HCT116 (cell line): ENCODE data around the gene SCGB3A2.

Source experiments
- ATF3 ChIP-seq: IDR thresholded peaks from 2 replicates; pipeline ENCODE4 v1.6.1; 2012
- CBX3 ChIP-seq: IDR thresholded peaks from 2 replicates; pipeline ENCODE4 v1.6.1; 2012; ENCODE audit warnings: low read depth
- CTCF ChIP-seq, 3 experiments: fragments of 200-600 bp in 1 of 3; sonication (generic) in 1 of 3; IDR thresholded peaks in 2 of 3; conservative IDR thresholded peaks in 1 of 3; 2 replicates each; pipeline ENCODE4 v1.5.1; 2012 to 2017; ENCODE audit warnings: low read depth in 2 of 3, low read length in 2 of 3, antibody characterized with exemption in 1 of 3, borderline replicate concordance in 1 of 3, control low read depth in 1 of 3, mild to moderate bottlenecking in 1 of 3, mixed read lengths in 1 of 3, mixed run types in 1 of 3, moderate library complexity in 1 of 3; ENCODE audit not compliant: insufficient read depth in 1 of 3
- EGR1 ChIP-seq: IDR thresholded peaks from 2 replicates; pipeline ENCODE4 v1.6.1; 2012; ENCODE audit warnings: low read depth
- EZH2phosphoT487 ChIP-seq: fragments of 200-600 bp; IDR thresholded peaks from 2 replicates; pipeline ENCODE4 v1.6.1; 2018; ENCODE audit warnings: antibody characterized with exemption, borderline replicate concordance
- JUND ChIP-seq: IDR thresholded peaks from 2 replicates; pipeline ENCODE4 v1.6.1; 2012
- POLR2A ChIP-seq: IDR thresholded peaks from 2 replicates; pipeline ENCODE4 v1.7.0; 2011; ENCODE audit warnings: borderline replicate concordance; ENCODE audit not compliant: insufficient read depth, insufficient read length; ENCODE audit errors: extremely low read depth
- POLR2AphosphoS5 ChIP-seq: IDR thresholded peaks from 2 replicates; pipeline ENCODE4 v1.6.1; 2011; ENCODE audit warnings: mild to moderate bottlenecking, low read depth, low read length, moderate library complexity
- SIN3A ChIP-seq: IDR thresholded peaks from 2 replicates; pipeline ENCODE4 v1.6.1; 2012; ENCODE audit warnings: low read depth
- ZBTB33 ChIP-seq: IDR thresholded peaks from 2 replicates; pipeline ENCODE4 v1.6.1; 2011; ENCODE audit warnings: mild to moderate bottlenecking, low read length, moderate library complexity; ENCODE audit not compliant: insufficient replicate concordance; ENCODE audit errors: extremely low read depth
- TF ChIP-seq, protein P1 (sequence below): IDR thresholded peaks from 2 replicates; pipeline ENCODE4 v1.6.1; 2012

- no peak for TF ChIP-seq CTCF (IDR thresholded peaks at IDR 0.05 in 2 of 3, conservative IDR thresholded peaks at IDR 0.05 in 1 of 3; ENCODE audit: borderline replicate concordance in 1 of 3, insufficient read depth in 1 of 3, low read depth in 2 of 3, low read length in 2 of 3)
- TF ChIP-seq POLR2A, result no peak
- TF ChIP-seq SIN3A, result no peak
- TF ChIP-seq, protein P1, sequence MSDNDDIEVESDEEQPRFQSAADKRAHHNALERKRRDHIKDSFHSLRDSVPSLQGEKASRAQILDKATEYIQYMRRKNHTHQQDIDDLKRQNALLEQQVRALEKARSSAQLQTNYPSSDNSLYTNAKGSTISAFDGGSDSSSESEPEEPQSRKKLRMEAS, result no peak
- TF ChIP-seq JUND, result no peak
- TF ChIP-seq ATF3, result no peak
- no peak for TF ChIP-seq POLR2AphosphoS5
- no peak for TF ChIP-seq EZH2phosphoT487
- no peak for TF ChIP-seq EGR1
- TF ChIP-seq ZBTB33, result no peak
- TF ChIP-seq CBX3, result no peak
Measured at GRCh38 chr5:147830035-147830434, 48.5 kb upstream of the SCGB3A2 start.
